HG02571 (cell line): ENCODE results near the gene TSBP1.
"Not testable (repeated sequence)": the region's sequence is repeated elsewhere in the genome, so short reads cannot be mapped to it uniquely, and the experiment has no call there.

Experiments used
- ATAC-seq: cut with Tn5 transposase; IDR thresholded peaks from one replicate; pipeline ENCODE4 v1.9.1; 2021; ENCODE audit warnings: mild to moderate bottlenecking, moderate library complexity; ENCODE audit not compliant: unreplicated experiment

The TSBP1 gene

GRCh38 chr6:32290886-32291450, 80.7 kb downstream of the TSBP1 start:
- ATAC-seq = no peak

- ATAC-seq = no peak
Measured at GRCh38 chr6:32288426-32288825, 83.3 kb downstream of the TSBP1 start.

GRCh38 chr6:32273801-32274577, 97.7 kb downstream of the TSBP1 start:
- ATAC-seq = not testable (repeated sequence)

- no peak for ATAC-seq
Measured at GRCh38 chr6:32271429-32271828, 100.3 kb downstream of the TSBP1 start.

GRCh38 chr6:32268459-32268858, 103.2 kb downstream of the TSBP1 start:
- not testable (repeated sequence) for ATAC-seq

- ATAC-seq = no peak
Measured at GRCh38 chr6:32267035-32267434, 104.7 kb downstream of the TSBP1 start.

GRCh38 chr6:32257262-32257661, 114.4 kb downstream of the TSBP1 start:
- ATAC-seq = not testable (repeated sequence)

GRCh38 chr6:32255199-32256153, 116.2 kb downstream of the TSBP1 start:
- ATAC-seq = no peak

GRCh38 chr6:32254761-32255198, 116.9 kb downstream of the TSBP1 start:
- ATAC-seq = no peak

GRCh38 chr6:32252331-32253009, 119.2 kb downstream of the TSBP1 start:
- no peak for ATAC-seq

GRCh38 chr6:32249262-32249661, 122.4 kb downstream of the TSBP1 start:
- ATAC-seq = no peak

- no peak for ATAC-seq
Measured at GRCh38 chr6:32247401-32247800, 124.3 kb downstream of the TSBP1 start.

- no peak for ATAC-seq
Measured at GRCh38 chr6:32244946-32245398, 126.7 kb downstream of the TSBP1 start.

GRCh38 chr6:32244270-32244669, 127.4 kb downstream of the TSBP1 start:
- ATAC-seq = no peak
